ENCODE measurements around the gene SPOCK2.

SPOCK2 gene

GRCh38 chr10:72073708-72074573 is 14.4 kb downstream of the SPOCK2 start:
- no peak for DNase-seq (ENCODE audit: low read depth in 2 of 2)

GRCh38 chr10:72072639-72073038 is 15.7 kb downstream of the SPOCK2 start:
- no peak for DNase-seq (ENCODE audit: low read depth in 2 of 2)

GRCh38 chr10:72072046-72072445 is 16.3 kb downstream of the SPOCK2 start:
- no peak for DNase-seq (ENCODE audit: low read depth in 2 of 2)

DNA sequence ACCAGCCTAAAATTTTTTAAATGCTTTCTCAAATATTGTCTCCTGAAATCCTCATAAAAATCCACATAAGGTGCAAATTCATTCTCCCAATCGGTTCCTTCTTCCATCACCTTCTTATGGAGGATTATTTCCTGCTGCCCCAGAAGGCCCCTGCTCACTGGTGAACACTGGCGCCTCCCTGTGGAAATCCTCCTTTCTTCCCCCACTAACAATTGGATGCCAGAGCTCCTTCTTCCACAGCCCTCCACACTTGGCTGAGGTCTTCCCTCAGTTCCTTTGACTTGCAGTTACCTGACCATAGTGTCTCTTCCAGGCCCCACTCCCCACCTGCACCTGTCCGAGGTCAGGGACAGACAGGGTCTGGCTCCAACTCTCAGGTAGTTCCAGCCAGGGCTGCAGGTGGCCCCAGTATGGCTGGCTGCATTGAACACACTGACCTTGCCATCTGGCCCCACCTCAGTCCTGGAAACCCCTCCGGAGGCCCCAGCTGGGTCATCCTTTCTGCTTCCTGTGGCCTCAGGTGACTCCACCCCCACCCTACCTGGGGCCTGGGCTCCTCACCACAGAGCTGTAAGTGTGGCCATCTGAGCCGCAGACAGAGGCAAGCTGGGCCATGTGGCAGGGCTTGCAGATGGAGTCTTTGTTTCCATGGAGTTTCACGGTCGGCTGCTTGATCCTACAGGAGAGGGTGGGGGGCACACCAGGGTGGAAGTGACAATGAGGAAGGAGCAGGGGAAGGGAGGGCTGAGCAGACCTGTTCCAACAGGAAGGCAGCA is 18.4 kb downstream of the SPOCK2 start:
- no peak for DNase-seq (ENCODE audit: low read depth in 2 of 2)

- no peak for DNase-seq (ENCODE audit: low read depth in 2 of 2)
Observed at GRCh38 chr10:72068901-72069446, 19.4 kb downstream of the SPOCK2 start.

DNA sequence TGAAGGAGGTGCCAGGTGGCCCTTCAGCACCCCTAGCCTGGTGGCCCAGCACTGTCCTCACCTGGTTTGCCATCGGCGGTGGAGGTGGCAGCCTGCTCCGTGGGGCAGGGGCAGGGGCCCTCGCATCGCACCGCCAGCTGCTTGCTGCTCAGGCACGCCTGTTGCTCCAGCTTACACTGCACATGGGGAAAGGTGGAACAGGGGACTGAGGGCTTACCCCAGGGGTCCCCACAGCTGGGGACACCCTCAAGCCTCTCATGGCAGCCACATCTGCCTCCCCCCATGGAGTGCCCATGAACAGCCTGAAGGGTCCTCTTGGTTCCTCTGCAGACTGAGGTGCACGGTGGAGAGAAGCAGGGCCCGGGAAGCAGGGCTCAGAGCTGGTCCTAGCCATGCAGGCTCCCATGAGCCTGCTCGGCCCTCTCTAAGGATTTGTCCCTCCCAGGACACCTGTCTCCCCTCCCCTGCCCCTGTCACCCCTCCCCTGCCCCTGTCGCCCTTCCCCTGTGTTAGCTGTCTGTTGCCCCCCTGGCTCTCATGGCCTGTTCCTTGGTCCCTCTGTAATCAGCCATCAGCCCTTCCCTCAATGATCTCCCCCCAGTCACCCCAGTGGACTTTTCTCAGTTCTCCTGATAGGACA is 20.1 kb downstream of the SPOCK2 start:
- no peak for DNase-seq (ENCODE audit: low read depth in 2 of 2)

GRCh38 chr10:72067463-72068125 is 20.8 kb downstream of the SPOCK2 start:
- no peak for DNase-seq (ENCODE audit: low read depth in 2 of 2)

GRCh38 chr10:72066318-72067284 is 21.8 kb downstream of the SPOCK2 start:
- no peak for DNase-seq (ENCODE audit: low read depth in 2 of 2)

GRCh38 chr10:72065439-72066025 is 22.8 kb downstream of the SPOCK2 start:
- DNase-seq (ENCODE audit: low read depth in 2 of 2): no peak

- DNase-seq (ENCODE audit: low read depth in 2 of 2): no peak
Observed at GRCh38 chr10:72063703-72064391, 24.5 kb downstream of the SPOCK2 start.

DNA sequence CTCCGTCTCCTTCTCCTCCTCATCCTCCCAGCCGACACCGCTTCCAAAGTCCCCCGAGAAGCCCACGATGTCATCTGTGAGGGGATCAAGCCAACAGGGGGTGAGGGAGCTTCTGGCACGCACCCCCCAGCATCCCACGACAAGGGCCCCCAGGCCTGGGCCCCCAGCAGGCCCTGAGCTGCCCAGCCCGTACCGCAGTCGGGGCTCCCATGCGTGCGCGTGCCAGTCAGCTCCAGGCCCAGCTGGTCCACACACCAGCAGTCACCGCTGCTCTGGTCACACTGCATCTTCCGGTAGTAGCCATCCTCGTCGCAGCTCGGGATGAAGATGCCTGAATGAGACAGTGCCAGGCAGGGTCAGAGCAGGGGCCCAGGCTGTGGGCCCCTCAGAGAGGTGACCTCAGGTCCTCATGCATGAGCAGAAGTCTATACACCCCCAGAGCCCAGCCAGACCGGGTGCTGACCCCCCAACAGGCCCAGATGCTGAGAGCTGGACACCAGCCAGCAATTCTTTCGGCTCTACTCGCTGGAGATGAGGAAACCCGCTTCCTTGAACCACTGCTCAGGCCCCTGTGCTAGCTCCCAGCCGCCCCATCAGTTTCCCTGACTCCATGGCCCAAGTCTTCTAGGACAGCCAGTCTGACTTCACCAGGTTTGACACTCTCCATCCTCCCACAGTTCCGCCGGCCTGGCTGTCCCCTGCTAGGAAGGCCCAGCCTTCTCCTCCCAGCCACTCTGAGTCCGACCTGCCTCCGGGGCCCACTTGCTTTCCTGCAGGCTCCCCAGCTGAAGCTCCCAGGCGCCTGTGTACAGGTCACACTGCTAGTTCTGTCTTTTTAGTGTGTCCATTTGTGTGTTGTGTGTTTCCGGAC is 25.3 kb downstream of the SPOCK2 start:
- no peak for DNase-seq (ENCODE audit: low read depth in 2 of 2)

DNA sequence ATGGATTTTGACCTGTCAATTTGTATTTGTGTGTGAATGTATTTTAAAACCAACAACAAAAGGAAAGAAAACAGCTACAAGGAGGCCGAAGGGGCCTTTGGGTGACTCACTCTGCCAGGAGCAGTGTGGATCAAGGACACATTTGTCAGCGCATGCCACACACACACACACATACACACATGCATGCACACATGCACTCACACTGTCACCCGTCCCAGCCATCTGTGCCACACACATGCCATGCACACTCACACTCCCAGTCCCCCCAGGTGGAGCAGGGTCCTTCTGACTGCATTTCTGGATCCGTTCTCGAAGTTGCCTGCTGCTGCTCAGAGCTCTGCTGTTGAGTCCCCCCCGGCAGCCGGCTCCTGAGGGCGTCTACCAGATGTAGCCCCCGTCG is 26.0 kb downstream of the SPOCK2 start:
- no peak for DNase-seq (ENCODE audit: low read depth in 2 of 2)

DNA sequence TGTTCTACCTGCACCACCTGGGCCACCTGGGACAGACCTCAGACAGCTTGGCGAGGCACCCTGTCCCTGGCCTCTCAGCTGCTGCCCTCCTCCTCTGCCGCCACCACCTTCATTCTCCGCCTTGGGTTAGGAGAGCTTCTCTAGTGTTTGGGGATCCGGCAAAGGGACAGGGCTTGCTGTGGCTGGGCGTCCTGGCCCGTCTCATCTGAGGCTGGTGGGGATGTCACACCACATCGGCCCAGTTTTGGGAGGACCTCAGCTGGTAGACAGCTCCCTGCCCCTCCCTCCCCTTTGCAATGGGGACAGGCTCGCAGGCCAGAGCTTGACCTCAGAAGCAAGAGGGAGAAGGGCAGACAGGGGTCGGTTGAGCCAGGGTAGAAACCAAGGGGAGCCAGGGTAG is 26.4 kb downstream of the SPOCK2 start:
- no peak for DNase-seq (ENCODE audit: low read depth in 2 of 2)

DNA sequence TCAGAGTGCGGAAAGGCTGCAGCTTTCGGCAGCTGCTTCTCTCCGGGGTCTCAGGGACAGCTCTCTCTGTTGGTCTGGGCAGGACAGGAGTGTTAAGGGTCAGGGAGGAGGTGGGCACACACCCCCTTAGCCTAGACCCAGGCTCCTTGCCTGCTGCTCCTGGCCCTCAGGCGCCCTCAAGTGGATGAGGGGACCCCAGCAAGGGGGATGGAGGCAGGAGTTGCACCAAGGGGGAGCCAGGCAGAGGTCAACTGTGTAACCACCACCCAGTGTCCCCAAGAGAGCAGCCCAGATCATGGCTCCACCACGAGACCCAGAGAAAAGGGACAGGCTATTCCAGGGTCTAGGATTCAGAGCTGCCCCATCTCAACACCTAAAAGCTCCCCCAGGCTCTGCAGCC is 26.9 kb downstream of the SPOCK2 start:
- no peak for DNase-seq (ENCODE audit: low read depth in 2 of 2)

GRCh38 chr10:72059843-72060822 is 28.2 kb downstream of the SPOCK2 start:
- no peak for DNase-seq (ENCODE audit: low read depth in 2 of 2)

- DNase-seq (ENCODE audit: low read depth in 2 of 2): no peak
Observed at GRCh38 chr10:72058989-72059842, 29.1 kb downstream of the SPOCK2 start.
